Heart left ventricle (tissue), 16 donors: ENCODE measurements around the gene ZNF784. TPM values are rescaled to one million over a fixed set of nuclear protein-coding genes. Genes with fewer than 3 reads are reported as not detected.

Experiments
- ATAC-seq, 4 donors: fragments of 200-7000 bp; cut with Tn5 transposase; one replicate each; pipeline ENCODE4 v1.9.1; 2020 to 2022; ENCODE audit warnings: moderate library complexity in 4 of 4, mild to moderate bottlenecking in 3 of 4, moderate number of reproducible peaks in 1 of 4
- DNase-seq, 5 donors: peaks; one replicate each; pipeline ENCODE4 v3.0.0-alpha.2; 2020
- H3K27ac ChIP-seq, 12 donors: fragments of 200-600 bp; sonication (generic) in 4 of 12; one replicate each; pipeline versions ENCODE4 v1.5.0 to v1.8.0; 2016 to 2022; ENCODE audit warnings: mild to moderate bottlenecking in 2 of 12
- H3K27me3 ChIP-seq, 9 donors: fragments of 200-600 bp; sonication (generic) in 2 of 9; one replicate each; pipeline versions ENCODE4 v1.5.1 to v1.8.0; 2016 to 2022; ENCODE audit warnings: mild to moderate bottlenecking in 3 of 9
- H3K36me3 ChIP-seq, 9 donors: fragments of 200-600 bp; sonication (generic) in 2 of 9; one replicate each; pipeline versions ENCODE4 v1.5.0 to v1.8.0; 2018 to 2022; ENCODE audit warnings: mild to moderate bottlenecking in 2 of 9
- H3K4me1 ChIP-seq, 12 donors: fragments of 200-600 bp; sonication (generic) in 4 of 12; one replicate each; pipeline versions ENCODE4 v1.5.0 to v1.8.0; 2016 to 2022; ENCODE audit warnings: mild to moderate bottlenecking in 3 of 12
- H3K4me3 ChIP-seq, 12 donors: fragments of 200-600 bp; sonication (generic) in 4 of 12; one replicate each; pipeline versions ENCODE4 v1.5.0 to v1.8.0; 2017 to 2022; ENCODE audit warnings: mild to moderate bottlenecking in 9 of 12, moderate library complexity in 4 of 12
- H3K9me3 ChIP-seq, 12 donors: fragments of 200-600 bp; sonication (generic) in 4 of 12; one replicate each; pipeline versions ENCODE4 v1.5.0 to v1.8.0; 2016 to 2022; ENCODE audit warnings: mild to moderate bottlenecking in 1 of 12
- POLR2A ChIP-seq, 2 donors: fragments of 450-650 bp; IDR thresholded peaks; one replicate each; pipeline ENCODE4 v1.6.1; 2017; ENCODE audit warnings: antibody characterized with exemption in 2 of 2, mild to moderate bottlenecking in 2 of 2, moderate library complexity in 2 of 2
- WGBS, 4 donors: extraction: QIAGEN DNeasy Blood & Tissue Kit in 2 of 4; methylation state at CpG; one replicate each; pipeline versions ENCODE4 v1.1.5 to v1.1.7; 2013 to 2018; 5-methylcytosine and 5-hydroxymethylcytosine counted together
- intact Hi-C, 10 donors: fragments of 100-400 bp; cut with DNase I; formaldehyde crosslinking; loops; one replicate each; pipeline versions ENCODE4 v1.11.1 to v1.14.2; 2022
- polyA plus RNA-seq, 2 donors: library from polyadenylated mRNA; stranded (reverse); fragments of 200-250 nt; gene quantifications; one replicate each; pipeline ENCODE4 v1.2.3, GENCODE V29; 2013
- total RNA-seq, 9 donors: library from RNA; depleted of rRNA in 2 of 9; stranded (reverse); fragments of >200 nt in 2 of 9; fragmentation: NEBNext Ultra II Directional in 3 of 9; extraction: Animal tissue kit (Norgen Biotek cat#: 25700) in 3 of 9; gene quantifications; one replicate each; pipeline versions ENCODE4 v1.1.0 to v1.2.4, GENCODE V29; 2016 to 2023
- TF ChIP-seq, protein P1 (sequence below), 12 donors: fragments of 200-600 bp; sonication (generic) in 4 of 12; IDR thresholded peaks; one replicate each; pipeline versions ENCODE4 v1.5.0 to v1.8.0; 2018 to 2022; ENCODE audit warnings: antibody characterized with exemption in 12 of 12, mild to moderate bottlenecking in 5 of 12
- donor health status: ischemic (EF 13 %, LVEDD 7.1; RV severe dilation, severe dysfunction).
- donor health status: healthy with polysubstance abuse.
- donor health status: DM: no; HTN: yes; CAD: no.
- donor health status: DM: no; HTN: no; CAD: no.
- donor health status: ischemic (EF 25% LVEDD 6.9; RV normal size, moderate dysfunction).
- donor health status: ischemic (EF 25% LVEDD 5.7; RV mildly dilated, moderate dysfunction).
- donor health status: healthy.
- donor health status: DM: yes; HTN: yes; CAD: no.
- donor health status: ischemic (EF 35%, LVEDD 5.7; RV mildly dilated, moderate dysfunction).
- donor health status: nonischemic (EF 11% LVEDD 7.7; RV severe dilation, severe dysfunction).
- donor health status: DM: yes; HTN: yes; CAD: no.
- donor health status: PGD.
- donor health status: ischemic (EF 29% LVEDD 5.4; RV normal size, mild dysfunction).
- donor health status: nonischemic (EF 23%, LVEDD 6.1; RV moderate dilation, normal function).

Gene ZNF784
- total and polyA plus RNA-seq, 11 donors: 6.7 to 15.8 (median 9.2) TPM

DNA sequence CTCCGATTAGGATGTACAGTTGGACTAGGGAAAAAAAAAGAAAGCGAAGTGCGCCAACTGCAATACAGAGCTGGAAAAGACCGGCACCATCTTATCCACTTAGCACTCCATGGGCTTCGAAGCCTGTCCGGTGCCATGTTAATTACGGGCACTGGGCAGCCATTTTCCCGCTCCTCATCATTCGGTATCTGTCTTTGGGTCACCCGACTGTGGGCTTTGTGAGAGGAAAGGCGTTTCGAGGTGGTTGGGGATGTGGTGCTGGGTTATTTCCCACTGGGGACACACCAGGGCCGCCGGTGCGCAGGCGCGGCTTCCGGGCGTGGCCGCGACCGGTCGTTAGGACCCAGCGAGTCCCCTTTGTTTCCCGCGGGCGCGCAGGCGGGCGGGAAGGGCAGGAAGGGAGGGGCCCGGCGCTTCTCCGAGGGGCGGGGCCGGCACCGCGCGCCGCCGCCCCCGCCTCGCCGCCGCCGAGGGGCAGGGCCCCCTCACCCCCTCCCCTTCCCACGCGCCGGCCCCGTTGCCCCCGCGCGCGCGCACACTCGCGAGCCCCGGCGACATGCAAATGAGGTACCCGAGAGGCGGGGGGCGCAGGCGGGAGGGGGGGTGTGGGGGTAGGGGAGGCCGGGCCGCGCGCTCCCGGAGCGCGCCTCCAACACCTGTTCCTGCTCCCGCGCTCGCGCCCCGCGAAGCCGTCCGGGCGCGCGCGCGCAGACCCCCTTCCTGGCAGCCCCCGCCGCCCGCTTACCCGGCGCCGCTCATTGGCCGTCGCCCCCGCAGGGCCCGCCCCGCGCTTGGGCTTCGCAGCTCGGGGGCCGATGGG is 24.3 kb downstream of the ZNF784 start, which contains the start of gene ZNF524:
TSS of gene ZNF524 (plus strand) at position 447 of the 820 bp plus-strand sequence. CDS start 1,825 bp downstream, outside the sequence.
- Histone ChIP-seq H3K4me3 (peak within 1 kb of the TSS; percentile 62 to 99 (median 86)), H3K36me3 (peaks cover 0 to 33% (median 25%) of the 10 kb centered on the region in 9 donors), H3K9me3 (no peaks in the 10 kb centered on the region), H3K27me3 (no peaks in the 10 kb centered on the region), H3K4me1 (peaks cover 3 to 30% (median 17%) of the 10 kb centered on the region in 12 donors), H3K27ac (peak within 1 kb of the TSS; percentile 92 to 100 (median 99))
- ATAC-seq: peak; percentile 63 to 74 (median 66)
- 0 to 1% (median 0%) methylated on average over 27 to 97 of the region's 97 CpGs for WGBS, 4 donors
- intact Hi-C loops: loop anchor here in 5 of 10 donors (2.0 to 10.0 kb wide), 7 partner anchors 32 to 455 kb away; partner anchors contain the start of genes SBK3 (in 2 of the 5), BRSK1 (in 1 of the 5), HSPBP1 (in 1 of the 5) and TNNT1 (in 1 of the 5)
- TF ChIP-seq, protein P1, sequence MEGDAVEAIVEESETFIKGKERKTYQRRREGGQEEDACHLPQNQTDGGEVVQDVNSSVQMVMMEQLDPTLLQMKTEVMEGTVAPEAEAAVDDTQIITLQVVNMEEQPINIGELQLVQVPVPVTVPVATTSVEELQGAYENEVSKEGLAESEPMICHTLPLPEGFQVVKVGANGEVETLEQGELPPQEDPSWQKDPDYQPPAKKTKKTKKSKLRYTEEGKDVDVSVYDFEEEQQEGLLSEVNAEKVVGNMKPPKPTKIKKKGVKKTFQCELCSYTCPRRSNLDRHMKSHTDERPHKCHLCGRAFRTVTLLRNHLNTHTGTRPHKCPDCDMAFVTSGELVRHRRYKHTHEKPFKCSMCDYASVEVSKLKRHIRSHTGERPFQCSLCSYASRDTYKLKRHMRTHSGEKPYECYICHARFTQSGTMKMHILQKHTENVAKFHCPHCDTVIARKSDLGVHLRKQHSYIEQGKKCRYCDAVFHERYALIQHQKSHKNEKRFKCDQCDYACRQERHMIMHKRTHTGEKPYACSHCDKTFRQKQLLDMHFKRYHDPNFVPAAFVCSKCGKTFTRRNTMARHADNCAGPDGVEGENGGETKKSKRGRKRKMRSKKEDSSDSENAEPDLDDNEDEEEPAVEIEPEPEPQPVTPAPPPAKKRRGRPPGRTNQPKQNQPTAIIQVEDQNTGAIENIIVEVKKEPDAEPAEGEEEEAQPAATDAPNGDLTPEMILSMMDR (IDR thresholded peaks at IDR 0.05): no peak
- no peak for TF ChIP-seq POLR2A (IDR thresholded peaks at IDR 0.05)
- DNase-seq: peak; percentile 89 to 93 (median 90)

DNA sequence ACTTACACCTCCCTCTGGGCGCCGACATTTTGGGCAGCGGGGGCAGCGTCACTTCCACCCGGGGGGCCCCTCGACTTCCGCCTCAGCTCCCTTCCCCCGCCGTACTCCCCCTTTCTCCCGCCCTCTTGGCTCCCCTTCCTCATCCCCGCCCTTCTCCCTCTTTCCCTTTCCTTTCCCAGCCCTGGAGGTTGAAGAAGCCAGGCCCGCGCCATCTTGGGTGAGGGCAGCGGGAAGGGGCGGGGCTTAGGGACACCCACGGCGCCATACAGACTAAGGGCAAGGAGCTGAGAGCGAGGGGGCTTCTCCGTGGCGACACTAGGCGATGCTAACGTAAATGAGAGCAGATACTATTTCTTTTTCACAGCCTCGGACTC is 24.9 kb downstream of the ZNF784 start, which contains the start of gene FIZ1:
TSS of gene FIZ1 (minus strand) at position 50 of the 374 bp plus-strand sequence. CDS start 1,652 bp downstream, outside the sequence.
- ATAC-seq: peak; percentile 87 to 96 (median 94)
- intact Hi-C loops: loop anchor here in 5 of 10 donors (2.0 to 10.0 kb wide), 5 partner anchors 33 to 85 kb away; partner anchors contain the start of gene SBK3 (in 2 of the 5)
- Histone ChIP-seq H3K27me3 (no peaks in the 10 kb centered on the region), H3K4me1 (peaks cover 0 to 25% (median 12%) of the 10 kb centered on the region in 12 donors), H3K9me3 (no peaks in the 10 kb centered on the region), H3K27ac (peak within 1 kb of the TSS; percentile 92 to 100 (median 99)), H3K36me3 (peaks cover 0 to 38% (median 29%) of the 10 kb centered on the region in 9 donors), H3K4me3 (peak within 1 kb of the TSS; percentile 62 to 99 (median 86))
- TF ChIP-seq, protein P1 (IDR thresholded peaks at IDR 0.05): no peak
- no peak for TF ChIP-seq POLR2A (IDR thresholded peaks at IDR 0.05)
- DNase-seq: peak; percentile 98 to 99 (median 99)
- WGBS, 4 donors: 0 to 1% (median 0%) methylated on average over 23 of the region's 23 CpGs

DNA sequence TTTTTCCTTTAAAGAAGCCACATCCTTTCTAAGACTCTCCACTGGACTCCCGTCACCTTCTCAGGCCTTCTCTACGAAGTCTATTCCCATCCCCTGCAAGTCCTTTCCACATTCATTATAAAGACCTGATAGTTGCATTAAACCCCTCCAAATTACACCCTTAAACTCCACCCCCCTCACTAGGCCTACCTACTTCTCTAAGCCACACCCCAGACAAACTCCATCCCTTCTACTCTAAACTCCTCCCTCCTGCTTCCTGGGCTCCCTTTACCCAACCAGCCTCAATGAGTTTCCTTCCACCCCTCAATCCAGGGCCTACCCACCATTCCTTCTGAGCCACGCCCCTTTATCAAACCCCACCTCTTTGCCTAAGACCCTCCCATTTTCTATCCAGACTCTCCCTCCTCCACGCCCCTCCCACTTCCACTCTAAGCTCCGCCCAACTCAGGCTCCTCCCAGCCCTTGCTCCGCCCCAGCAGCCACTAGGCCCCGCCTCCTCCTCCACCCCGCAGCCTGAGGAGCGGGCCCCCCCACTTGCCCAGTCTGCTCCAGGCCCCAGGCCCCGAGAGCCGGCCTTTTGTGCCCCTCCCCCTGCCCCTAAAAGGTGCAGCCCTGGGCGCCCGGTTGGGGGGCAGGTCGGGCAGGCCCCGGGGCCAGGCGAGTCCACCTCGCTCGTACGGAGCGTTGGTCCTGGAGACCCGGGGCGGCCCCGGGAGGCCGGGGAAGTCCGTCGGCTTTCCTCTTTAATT is 25.5 kb downstream of the ZNF784 start:
- H3K4me1 ChIP-seq: peaks cover 0 to 20% (median 8%) of the 10 kb centered on the region in 12 donors
- peak overlapping the region; percentile 62 to 99 (median 86) for H3K4me3 ChIP-seq
- peak in 1 of 2 donors; percentile 58 for TF ChIP-seq POLR2A (IDR thresholded peaks at IDR 0.05)
- TF ChIP-seq, protein P1 (IDR thresholded peaks at IDR 0.05): no peak
- intact Hi-C loops: loop anchor here in 5 of 10 donors (2.0 to 10.0 kb wide), 5 partner anchors 33 to 84 kb away; partner anchors contain the start of gene SBK3 (in 2 of the 5)
- H3K9me3 ChIP-seq: no peaks in the 10 kb centered on the region
- ATAC-seq (peak; percentile 70 to 86 (median 84)), DNase-seq (peak; percentile 92 to 96 (median 93))
- H3K27me3 ChIP-seq: no peaks in the 10 kb centered on the region
- 6 to 8% (median 6%) methylated on average over 24 to 26 of the region's 26 CpGs for WGBS, 4 donors
- peaks cover 0 to 40% (median 29%) of the 10 kb centered on the region in 9 donors for H3K36me3 ChIP-seq
- H3K27ac ChIP-seq: peak overlapping the region; percentile 92 to 100 (median 99)
